GM18873 (cell line): ENCODE measurements around the gene PSMG3.

Source experiments
- ATAC-seq: cut with Tn5 transposase; IDR thresholded peaks from one replicate; pipeline ENCODE4 v1.9.1; 2021; ENCODE audit warnings: mild to moderate bottlenecking, moderate library complexity, moderate number of reproducible peaks; ENCODE audit not compliant: unreplicated experiment, low FRiP score

PSMG3 gene

DNA sequence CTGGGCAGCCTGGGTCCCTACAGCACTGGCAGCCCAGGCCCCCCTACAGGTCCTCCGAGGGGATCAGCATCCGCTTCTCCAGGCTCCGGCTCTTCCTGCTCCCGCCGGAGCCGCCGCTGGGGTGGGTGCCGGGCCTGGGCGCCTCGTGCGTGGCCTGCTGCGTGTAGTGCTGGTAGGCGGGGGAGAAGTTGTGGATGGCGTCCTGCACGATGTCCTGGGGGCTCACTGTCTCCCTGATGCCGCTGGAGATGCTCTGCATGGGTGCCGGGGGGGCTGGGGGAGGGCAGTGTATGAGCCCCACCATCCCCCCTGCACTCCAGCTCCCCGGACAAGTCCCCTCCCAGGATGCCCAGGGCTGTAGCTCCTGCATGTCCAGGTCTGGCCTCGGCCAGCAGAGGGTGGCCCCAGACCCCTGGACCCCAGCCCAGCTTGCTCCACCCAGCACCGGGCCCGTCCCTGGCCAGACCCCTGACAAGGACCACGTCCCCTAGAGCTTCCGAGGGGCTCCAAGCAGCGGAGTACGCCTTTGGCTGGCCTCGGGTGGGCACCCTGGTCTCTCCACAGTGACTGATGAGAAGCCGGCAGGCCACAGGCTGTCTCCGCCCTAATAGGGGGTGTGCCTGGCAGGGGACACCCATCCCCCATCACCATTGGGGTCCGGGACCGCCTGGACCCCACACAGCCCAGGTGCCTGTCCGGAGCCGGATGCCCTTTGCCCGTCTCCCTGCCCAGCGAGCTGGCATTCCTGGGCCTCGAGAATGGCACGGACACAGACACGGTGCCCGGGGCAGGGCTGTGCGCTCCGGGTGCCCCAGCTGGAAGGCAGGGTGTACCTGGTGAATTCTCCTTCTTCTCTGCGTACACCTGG lies 22.7 kb downstream of the PSMG3 start:
- no peak for ATAC-seq

DNA sequence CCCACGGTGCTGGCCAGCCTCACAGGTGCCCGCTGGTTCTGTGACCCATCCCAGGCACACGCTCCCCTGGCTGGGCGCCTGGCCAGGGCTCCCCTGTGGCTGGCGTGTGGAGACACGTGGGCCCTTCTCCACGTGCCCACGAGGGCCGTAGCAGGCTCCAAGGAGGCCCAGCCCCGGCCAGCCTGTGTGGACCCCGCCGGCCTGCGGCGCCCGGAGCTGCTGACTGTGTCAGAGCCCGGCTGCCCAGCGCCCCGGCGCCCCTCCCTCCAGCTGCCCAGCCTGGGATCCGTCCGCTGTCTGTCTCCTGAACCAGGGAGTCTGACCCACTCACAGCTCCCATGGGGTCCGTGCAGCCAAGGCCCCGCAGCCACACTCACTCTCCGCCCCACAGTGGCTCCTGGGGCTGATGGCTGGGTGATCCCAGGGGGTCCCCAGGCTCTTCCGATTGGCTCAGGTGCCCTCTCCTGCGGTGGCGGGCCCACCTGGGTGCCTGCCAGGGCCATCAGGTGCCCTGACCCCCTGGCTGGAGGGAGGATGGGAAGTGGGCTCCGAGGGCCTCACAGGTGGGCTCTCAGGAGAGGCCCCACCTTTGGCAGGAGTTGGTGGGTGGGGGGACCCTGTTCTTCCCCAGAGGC lies 23.4 kb downstream of the PSMG3 start:
- no peak for ATAC-seq

DNA sequence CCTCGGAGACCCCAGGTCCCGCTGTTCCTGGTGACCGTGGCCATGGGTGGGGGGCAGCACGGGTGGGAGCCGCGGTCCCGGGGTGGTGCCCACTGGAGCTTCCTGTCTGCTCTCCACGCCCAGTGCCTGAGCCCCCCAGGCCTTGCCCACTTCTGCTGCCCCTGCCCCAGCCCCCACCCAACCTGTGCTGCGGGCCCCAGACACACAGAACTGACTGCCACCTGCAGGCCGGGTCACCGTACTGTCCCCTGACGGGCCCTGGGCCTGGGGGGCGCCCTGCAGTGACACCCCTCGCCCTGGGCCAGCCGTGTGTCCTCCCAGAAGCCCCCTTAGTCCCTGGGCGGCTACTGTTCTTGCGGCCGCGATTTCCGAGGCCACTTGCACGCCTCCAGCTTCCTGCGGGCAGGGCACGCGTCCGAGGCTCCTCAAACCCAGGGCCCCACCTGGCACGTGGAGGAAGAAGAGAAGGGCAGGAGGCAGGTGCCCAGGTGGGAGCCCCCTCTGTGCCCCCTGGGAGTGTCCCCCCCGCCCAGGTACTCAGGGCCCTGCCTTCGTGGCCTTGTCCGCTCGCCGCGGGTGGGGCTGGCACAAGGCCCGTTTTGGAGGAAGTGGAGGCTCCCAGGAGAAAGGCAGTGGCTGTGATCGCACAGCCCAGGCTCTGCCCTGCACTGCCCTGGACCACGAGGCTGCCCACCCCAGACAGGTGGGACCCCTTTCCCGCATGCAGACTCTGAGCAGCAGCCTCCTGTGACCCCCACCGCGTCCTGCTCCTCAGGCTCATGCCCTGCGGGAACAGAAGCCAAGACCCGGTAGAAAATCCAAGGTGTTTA lies 24.2 kb downstream of the PSMG3 start:
- no peak for ATAC-seq

DNA sequence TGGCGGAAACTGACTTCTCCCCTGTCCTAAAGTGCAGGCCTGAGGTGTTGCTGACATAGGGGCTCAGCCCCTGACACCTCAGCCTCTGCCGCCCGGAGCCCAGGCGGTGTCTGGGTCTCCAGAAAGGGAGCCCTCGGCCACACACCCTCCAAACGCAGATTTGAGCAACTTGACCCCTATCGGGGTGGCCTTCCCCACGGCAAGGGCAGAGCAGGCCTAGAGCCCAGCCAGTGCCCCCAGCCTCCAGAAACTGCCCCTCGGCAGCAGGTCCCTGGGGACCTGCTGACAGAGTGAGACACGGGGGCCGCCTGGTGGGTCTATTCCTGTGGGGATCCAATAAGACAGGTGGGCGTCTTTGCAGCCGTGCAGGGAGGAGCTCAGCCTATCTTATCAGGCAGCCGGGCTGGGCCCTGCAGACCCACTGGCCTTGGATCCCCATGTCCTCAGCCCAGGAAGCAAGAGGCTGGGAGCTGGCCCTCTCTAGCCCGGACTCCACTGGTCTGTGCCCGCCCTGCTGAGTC lies 24.9 kb downstream of the PSMG3 start:
- ATAC-seq: no peak

DNA sequence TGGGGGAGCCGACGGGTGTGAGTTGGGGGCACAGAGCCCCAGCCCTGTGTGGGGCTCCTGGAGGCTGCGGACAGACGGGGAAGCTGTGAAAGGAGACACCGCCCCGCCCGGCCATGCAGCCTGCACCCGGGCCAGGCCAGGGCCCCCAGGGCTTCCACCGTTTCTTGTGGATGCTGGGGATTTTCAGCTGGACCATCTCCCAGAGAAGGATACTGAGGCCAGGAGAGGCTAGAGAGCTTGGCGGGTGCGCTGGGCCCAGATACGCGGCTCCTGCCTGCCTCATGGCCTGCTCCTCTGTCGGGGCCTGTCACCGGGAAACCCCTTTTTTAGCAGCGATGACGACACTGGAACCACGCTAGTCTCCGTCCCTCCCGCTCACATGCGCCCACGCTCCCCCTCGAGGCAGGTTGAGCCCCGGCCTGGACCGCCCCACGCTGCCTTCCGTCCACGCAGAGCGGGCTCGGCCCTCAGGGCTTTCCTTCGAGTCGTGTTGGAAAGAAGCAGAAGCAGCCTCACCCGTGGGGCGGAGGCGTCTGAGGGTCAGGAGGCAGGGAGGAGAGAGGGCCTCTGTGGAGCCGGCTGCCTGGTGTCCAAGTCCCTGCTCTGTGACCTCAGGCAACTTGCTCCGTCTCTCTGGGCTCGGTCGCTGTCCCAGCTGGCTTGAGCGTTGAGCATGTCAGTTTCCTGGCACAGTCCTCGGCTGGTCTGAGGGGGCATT lies 25.5 kb downstream of the PSMG3 start:
- no peak for ATAC-seq

DNA sequence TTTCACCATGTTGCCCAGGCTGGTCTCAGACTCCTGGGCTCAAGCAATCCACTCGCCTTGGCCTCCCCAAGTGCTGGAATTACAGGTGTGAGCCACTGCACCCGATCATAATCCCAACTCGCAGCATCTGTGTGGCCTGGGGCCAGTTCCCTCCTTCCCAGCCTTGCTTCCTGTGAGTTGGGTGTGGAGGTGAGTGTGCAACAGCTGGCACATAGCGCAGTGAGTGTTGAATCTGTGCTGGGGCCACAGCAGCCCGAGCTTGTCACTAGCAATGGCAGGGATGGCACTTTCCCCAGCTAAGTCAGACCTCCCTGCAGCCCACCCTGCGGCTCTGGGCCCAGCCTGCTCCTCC lies 26.0 kb downstream of the PSMG3 start:
- no peak for ATAC-seq

DNA sequence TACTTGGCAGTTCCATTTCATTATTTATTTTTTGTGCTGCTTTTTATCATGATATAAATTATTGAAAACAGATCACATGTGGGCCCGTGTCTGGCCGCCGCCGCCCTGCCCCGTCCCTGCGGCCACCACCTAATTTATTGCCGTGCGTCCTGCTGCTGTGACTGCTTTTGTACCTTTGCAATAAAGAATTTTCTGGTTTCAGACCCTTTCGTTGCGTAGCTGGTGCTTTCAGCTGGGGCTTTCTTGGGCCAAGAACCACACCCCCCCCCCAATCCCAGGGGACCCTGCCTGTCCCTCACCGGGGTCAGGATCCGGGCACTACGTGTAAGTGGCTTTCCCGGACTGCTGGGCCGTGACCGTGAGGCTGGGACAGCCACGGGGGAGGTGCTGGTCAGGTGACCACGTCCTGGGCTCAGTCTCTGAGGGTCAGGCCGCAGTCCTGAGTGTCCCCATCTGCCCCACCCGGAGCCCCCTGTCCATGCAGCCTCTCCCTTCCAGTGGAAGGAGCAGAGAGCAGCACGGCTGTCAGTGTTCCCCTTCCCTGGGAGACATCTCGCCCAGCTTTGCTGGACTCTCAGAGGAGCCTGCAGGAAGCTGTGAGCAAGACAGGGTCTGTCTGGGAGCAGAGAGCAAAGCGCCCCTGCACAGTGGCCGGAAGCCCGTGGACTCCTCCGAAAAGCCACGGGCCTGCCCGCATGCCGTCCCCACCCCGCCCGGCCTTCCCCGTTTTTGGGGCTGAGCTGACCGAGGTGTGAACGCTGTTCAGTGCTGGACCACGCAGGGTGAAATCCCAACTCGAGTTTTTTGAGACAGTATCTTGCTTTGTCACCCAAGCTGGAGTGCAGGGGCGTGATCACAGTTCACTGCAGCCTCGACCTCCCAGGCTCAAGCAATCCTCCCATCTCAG lies 26.7 kb downstream of the PSMG3 start:
- no peak for ATAC-seq

DNA sequence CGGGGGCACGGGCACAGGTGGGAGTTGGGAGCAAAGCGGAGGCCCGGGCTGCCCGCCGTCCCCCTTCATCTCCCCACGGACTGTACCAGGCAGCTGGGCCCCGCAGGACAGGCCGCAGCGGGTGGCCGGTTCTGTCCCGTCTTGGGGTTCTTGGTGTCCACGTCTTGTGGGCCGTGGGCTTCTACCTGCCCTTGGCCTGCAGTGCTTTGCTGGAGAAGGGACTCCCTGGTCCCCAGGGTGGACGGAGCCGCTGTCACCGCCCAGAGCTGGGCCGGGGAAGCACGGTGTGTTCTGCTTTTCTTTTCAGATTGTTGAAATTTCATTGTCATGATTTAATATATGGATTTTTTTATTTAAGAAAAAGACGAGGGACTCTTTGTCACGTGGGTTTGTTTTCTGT lies 27.5 kb downstream of the PSMG3 start:
- ATAC-seq: no peak

DNA sequence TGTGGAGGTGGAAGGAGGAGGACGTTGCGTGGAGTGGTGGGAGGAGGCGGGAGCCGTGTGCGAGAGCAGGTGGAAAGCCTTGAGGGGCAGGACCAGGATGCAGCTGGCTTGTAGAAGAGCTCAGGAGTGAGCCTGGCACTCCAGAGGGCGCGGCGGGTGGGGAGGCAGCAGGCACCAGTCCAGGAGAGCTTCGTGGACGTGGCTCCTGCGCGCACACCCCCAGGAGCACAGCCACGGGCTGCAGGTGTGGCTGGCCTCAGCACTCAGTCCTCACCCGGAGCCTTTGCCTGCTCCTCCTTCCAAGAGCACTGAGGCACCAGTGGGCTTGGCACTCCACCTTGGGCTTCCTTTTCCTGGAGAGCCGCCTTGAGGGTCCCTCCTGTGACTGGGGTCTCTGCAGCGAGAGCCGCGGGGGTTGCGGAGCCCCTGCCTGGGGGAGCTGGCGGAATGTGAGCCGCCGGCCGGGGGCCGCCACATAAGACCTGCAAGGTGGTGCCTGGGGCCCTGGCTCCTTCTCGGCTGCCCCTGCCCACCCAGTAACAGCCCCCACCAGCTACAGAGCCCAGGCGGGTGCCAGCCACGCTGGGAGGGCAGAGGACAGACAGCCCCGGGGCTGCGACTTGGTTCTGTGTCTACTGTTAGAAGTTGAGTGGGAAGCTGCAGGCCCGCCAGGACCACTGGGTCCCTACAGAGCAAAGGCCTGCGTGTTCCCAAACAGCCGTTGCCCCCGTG lies 28.2 kb downstream of the PSMG3 start:
- no peak for ATAC-seq

DNA sequence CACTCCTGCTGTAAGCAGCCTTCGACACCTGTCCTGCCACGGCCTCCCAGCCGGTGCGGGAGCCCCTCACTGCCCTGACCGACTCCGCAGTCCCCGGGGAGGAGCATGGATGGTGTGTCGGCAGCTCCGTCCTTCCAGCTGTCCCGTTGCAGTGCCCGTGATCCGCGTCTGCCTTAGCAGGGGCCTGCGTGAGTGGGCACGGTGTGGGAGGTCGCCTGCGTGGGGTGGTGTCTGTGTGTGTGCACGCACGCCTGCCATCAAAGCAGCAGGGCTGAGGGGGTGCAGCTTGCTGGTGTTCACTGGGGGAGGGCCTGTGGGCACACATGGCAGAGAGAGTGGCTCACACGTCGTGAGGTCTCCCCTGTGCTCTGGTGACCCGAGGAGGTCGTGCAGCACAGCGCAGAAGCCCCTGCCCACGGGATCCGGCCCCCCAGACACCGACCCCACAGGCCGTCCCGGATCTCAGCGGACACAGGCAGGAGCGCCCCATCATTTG lies 29.0 kb downstream of the PSMG3 start:
- ATAC-seq: no peak

DNA sequence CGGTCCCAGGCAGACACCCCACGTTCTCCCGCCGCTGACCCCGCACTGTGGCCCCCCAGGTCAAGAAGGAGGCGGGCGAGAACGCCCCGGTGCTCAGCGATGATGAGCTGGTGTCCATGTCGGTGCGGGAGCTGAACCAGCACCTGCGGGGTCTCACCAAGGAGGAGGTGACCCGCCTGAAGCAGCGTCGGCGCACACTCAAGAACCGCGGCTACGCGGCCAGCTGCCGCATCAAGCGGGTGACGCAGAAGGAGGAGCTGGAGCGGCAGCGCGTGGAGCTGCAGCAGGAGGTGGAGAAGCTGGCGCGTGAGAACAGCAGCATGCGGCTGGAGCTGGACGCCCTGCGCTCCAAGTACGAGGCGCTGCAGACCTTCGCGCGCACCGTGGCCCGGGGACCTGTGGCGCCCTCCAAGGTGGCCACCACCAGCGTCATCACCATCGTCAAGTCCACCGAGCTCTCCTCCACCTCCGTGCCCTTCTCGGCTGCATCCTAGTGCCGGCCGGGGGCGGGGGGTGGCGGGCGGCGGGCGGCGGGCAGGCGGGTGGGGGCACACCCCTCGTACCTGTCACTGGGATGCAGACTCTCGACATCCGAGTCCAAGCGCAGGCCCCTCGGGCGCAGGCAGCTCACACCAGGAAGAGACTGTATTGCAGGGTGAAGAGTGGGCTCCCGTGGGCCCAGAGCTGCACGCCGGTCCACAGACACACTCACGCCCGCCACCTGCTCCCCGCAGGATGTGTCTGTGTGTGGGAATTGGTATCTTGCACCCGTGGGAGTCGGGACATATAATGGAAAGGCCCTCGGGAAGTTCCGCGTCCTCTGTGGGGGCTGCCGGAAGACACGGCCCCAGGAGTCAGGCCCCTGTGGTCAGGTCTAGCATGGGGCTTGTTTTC lies 29.7 kb downstream of the PSMG3 start:
- no peak for ATAC-seq

DNA sequence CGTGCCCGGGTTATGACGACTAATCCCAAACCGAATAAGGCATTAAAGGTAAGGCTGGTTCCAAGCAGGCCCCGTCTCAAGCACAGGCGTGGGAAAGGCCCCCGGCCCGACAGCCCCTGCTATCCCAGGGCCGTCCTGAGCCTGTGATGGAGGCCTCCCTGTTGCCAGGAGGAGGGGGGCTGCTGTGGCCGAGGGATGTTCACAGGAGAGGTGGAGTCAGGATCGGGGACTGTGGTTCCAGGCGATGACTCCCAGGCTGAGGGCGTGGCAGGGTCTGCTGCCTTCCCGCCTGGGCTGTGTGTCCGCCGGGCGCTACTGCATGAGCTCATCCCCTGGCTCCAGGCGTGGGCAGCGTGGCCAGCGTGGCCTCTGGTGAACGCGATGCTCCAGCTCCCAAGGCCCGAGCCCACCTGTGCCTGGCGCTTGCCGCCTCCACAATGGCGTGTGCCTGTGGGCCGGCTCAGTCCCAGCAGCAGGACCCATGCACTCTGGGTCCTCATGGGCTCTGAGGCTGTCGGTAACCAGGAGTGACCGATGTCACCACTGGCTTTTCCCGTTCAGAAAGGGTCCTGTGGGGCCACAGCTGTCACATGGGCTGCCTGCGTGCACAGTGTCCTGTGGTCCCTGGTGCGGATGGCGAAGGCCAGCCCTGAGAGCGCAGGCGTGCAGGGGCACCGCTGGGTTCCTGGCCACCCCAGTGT lies 30.5 kb downstream of the PSMG3 start:
- ATAC-seq: no peak

DNA sequence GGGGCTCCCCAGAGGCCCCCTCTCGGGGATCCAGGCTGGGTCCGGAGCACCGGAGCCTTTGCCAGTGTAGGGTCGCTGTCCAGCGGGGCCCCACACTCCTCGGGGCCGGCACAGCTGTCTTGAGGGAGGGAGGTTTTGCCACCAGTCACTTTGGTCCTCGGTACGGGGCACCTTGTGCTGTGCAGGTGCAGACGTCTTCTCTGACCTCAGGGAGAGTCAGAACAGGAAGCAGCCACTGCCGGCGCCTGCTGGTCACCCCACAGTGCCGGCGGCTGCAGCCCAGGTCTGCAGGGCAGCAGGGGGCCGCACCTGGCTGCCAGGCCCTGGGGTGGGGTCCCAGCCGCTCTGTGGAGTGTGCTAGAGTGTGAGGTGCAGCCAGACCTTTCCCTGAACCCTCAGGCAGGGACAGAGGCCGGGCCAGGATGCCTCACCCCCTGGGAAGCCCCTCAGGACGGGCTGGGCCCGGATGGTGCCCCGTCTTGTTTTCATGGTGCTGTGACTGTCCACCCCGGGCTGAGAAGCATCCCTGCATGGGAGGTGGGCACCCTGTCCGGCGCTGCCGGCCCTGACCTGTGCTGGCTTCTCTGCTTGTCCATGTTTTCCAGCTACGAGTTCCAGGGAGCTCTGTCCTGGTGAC lies 31.2 kb downstream of the PSMG3 start:
- ATAC-seq: no peak

DNA sequence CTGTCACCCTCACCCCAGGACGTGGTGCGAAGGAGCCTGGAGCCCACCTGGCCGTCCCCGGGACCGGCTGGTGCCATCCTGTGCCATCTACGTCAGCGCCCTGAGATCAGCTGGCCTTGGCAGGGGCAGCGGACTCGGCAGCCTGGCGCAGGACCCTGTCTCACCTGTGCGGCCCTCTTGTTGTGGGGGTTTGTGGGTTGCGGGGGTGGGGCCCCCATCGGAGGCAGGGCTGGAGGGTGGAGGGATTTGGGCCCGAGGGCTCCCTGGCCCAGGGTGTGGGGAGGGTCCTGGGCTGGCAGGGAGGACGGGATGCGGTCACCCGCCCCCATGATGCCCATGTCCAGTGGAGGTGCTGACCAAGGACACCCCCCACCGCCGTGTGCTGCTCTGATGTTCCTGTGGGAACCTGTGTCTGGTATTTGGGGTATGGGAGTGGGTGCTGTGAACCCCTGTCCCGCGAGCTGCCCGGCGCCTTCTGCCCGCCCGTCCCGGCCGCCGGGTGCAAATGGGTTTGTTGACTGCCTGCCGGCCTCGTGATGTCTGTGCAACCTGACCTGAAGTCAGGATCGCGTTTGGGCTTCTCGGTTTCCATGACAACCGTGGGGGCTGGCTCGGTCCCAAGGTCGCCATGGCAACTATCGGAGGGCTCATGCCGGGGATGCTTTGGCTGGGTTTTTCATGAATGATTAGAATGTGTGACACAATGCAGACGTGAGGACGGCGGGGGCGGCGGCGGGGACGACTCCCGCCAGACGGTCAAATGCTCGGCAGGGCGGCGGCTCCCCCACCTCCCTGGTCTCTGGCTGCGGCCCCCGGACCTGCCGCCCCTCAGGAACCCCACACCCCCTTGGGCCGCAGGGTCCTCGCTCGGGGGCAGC lies 32.1 kb downstream of the PSMG3 start:
- ATAC-seq: no peak

DNA sequence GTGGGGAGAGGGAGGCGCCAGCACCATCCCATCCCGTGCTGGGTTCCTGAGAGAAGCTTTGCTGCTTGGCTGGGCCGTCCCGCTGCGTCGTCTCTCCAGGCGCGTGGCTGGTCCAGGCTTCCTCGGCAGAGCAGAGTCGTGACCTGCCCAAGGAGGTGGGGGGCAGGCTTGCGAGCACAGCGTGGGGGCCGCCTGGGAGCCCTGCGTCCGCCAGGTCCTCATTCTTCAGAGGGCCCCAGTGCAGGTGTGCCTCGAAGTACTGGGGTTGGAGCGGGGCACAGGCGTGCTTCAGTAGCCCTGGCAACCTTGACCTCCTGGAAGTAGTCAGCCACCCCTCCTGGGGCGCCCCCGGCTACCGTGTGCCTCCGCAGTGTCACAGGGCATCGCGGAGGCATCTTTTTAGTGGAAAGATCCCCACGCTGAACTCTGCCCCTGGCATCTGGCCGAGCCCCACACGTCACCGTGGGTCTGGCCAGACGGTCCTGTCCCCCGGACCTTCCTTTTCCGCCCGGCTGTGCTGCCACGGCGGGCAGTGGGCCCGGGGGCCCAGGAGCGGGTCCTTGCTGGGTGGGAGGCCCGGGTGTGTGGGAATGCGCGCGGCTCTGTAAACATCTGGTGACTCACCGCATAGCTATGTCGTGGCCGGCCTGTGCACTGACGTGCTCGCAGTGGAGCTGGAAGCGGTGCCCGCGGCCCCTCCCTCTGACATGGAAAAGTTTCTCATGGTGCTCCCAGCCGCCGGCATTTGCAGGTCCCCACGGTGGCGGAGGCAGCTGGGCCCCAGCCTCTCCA lies 32.9 kb downstream of the PSMG3 start:
- no peak for ATAC-seq
